ENCODE results near the gene SPATA45.

Gene SPATA45

GRCh38 chr1:212791261-212791675, 56.2 kb downstream of the SPATA45 start:
- peak overlapping the region; percentile 43 for H3K27ac ChIP-seq (ENCODE audit: poor library complexity, severe bottlenecking)
- peak; percentile 81 for ATAC-seq (ENCODE audit: low read depth)
- no peaks in the 10 kb centered on the region for H3K9me3 ChIP-seq (ENCODE audit: severe bottlenecking)
- TF ChIP-seq, protein P1, sequence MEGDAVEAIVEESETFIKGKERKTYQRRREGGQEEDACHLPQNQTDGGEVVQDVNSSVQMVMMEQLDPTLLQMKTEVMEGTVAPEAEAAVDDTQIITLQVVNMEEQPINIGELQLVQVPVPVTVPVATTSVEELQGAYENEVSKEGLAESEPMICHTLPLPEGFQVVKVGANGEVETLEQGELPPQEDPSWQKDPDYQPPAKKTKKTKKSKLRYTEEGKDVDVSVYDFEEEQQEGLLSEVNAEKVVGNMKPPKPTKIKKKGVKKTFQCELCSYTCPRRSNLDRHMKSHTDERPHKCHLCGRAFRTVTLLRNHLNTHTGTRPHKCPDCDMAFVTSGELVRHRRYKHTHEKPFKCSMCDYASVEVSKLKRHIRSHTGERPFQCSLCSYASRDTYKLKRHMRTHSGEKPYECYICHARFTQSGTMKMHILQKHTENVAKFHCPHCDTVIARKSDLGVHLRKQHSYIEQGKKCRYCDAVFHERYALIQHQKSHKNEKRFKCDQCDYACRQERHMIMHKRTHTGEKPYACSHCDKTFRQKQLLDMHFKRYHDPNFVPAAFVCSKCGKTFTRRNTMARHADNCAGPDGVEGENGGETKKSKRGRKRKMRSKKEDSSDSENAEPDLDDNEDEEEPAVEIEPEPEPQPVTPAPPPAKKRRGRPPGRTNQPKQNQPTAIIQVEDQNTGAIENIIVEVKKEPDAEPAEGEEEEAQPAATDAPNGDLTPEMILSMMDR (IDR thresholded peaks at IDR 0.05; ENCODE audit: poor library complexity, severe bottlenecking): no peak
- no peaks in the 10 kb centered on the region for H3K27me3 ChIP-seq (ENCODE audit: insufficient read depth, poor library complexity, severe bottlenecking)
- H3K36me3 ChIP-seq (ENCODE audit: low read depth): peaks cover 5% of the 10 kb centered on the region; the same call in 1 of the 2 replicates
- DNase-seq (ENCODE audit: low spot score): peak; percentile 45
- H3K4me1 ChIP-seq (ENCODE audit: insufficient read depth, poor library complexity, severe bottlenecking): no peaks in the 10 kb centered on the region
- H3K4me3 ChIP-seq (ENCODE audit: severe bottlenecking): peak overlapping the region; percentile 92

GRCh38 chr1:212785871-212786270, 61.6 kb downstream of the SPATA45 start:
- no peaks in the 10 kb centered on the region for H3K4me1 ChIP-seq (ENCODE audit: insufficient read depth, poor library complexity, severe bottlenecking)
- H3K9me3 ChIP-seq (ENCODE audit: severe bottlenecking): no peaks in the 10 kb centered on the region
- no peak overlapping the region for H3K4me3 ChIP-seq (ENCODE audit: severe bottlenecking)
- H3K36me3 ChIP-seq (ENCODE audit: low read depth): peaks cover 26% of the 10 kb centered on the region
- TF ChIP-seq, protein P1 (IDR thresholded peaks at IDR 0.05; ENCODE audit: poor library complexity, severe bottlenecking): no peak
- no peak for ATAC-seq (ENCODE audit: low read depth)
- no peaks in the 10 kb centered on the region for H3K27me3 ChIP-seq (ENCODE audit: insufficient read depth, poor library complexity, severe bottlenecking)
- H3K27ac ChIP-seq (ENCODE audit: poor library complexity, severe bottlenecking): no peak overlapping the region
- DNase-seq (ENCODE audit: low spot score): no peak

GRCh38 chr1:212783976-212784375, 63.5 kb downstream of the SPATA45 start:
- no peaks in the 10 kb centered on the region for H3K27me3 ChIP-seq (ENCODE audit: insufficient read depth, poor library complexity, severe bottlenecking)
- ATAC-seq (ENCODE audit: low read depth): no peak
- TF ChIP-seq, protein P1 (IDR thresholded peaks at IDR 0.05; ENCODE audit: poor library complexity, severe bottlenecking): no peak
- H3K4me1 ChIP-seq (ENCODE audit: insufficient read depth, poor library complexity, severe bottlenecking): no peaks in the 10 kb centered on the region
- no peak overlapping the region for H3K4me3 ChIP-seq (ENCODE audit: severe bottlenecking)
- H3K27ac ChIP-seq (ENCODE audit: poor library complexity, severe bottlenecking): no peak overlapping the region
- no peaks in the 10 kb centered on the region for H3K9me3 ChIP-seq (ENCODE audit: severe bottlenecking)
- H3K36me3 ChIP-seq (ENCODE audit: low read depth): peaks cover 26% of the 10 kb centered on the region
- no peak for DNase-seq (ENCODE audit: low spot score)

DNA sequence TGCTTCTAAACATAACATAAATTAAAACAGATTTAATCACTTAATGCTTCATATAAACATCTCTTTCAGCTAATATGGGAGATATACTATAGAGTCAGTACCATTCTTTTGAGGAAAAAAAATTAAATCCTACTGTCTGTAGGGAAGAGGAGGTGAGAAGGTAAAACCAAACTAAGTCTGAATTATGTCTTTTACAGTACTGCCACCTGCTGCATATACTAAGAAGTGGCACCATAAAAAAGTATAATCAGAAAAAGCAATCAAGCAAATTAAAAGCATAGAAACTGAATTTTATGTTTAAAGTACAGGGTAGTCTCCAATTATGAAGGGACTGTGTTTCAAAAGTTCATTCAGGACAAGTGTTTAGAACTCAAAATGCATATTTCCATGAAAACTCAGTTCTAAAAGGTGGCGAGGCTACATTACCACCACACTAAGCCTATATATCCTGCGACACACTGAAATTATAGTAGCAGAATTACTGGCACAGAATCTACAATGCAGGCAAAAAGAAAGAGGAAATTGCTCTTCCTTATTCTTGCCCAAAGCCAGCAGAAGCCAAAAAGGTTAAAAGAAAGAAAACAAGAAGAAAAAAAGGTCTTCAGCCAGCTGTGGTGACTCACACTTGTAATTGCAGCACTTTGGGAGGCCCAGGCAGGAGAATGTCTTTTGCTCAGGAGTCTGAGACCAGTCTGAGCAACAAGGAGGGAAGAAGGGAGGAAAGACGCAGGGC, 64.9 kb downstream of the SPATA45 start:
- TF ChIP-seq, protein P1 (IDR thresholded peaks at IDR 0.05; ENCODE audit: poor library complexity, severe bottlenecking): peak; percentile 45
- peaks cover 25% of the 10 kb centered on the region for H3K36me3 ChIP-seq (ENCODE audit: low read depth)

GRCh38 chr1:212781225-212781624, 66.2 kb downstream of the SPATA45 start:
- Histone ChIP-seq H3K27ac (ENCODE audit: poor library complexity, severe bottlenecking) (no peak overlapping the region), H3K4me1 (ENCODE audit: insufficient read depth, poor library complexity, severe bottlenecking) (no peaks in the 10 kb centered on the region), H3K4me3 (ENCODE audit: severe bottlenecking) (no peak overlapping the region), H3K36me3 (ENCODE audit: low read depth) (peaks cover 21% of the 10 kb centered on the region), H3K27me3 (ENCODE audit: insufficient read depth, poor library complexity, severe bottlenecking) (no peaks in the 10 kb centered on the region), H3K9me3 (ENCODE audit: severe bottlenecking) (no peaks in the 10 kb centered on the region)
- ATAC-seq (ENCODE audit: low read depth): no peak
- no peak for DNase-seq (ENCODE audit: low spot score)
- TF ChIP-seq, protein P1 (IDR thresholded peaks at IDR 0.05; ENCODE audit: poor library complexity, severe bottlenecking): no peak

More for the DNA sequence above, 64.9 kb downstream of the SPATA45 start:
- ATAC-seq (ENCODE audit: low read depth) (no peak), DNase-seq (ENCODE audit: low spot score) (no peak)
- Histone ChIP-seq H3K27me3 (ENCODE audit: insufficient read depth, poor library complexity, severe bottlenecking) (no peaks in the 10 kb centered on the region), H3K4me1 (ENCODE audit: insufficient read depth, poor library complexity, severe bottlenecking) (no peaks in the 10 kb centered on the region), H3K27ac (ENCODE audit: poor library complexity, severe bottlenecking) (no peak overlapping the region), H3K4me3 (ENCODE audit: severe bottlenecking) (no peak overlapping the region), H3K9me3 (ENCODE audit: severe bottlenecking) (no peaks in the 10 kb centered on the region)

All from RWPE2 (cell line).